HepG2 (cell line): ENCODE results near the gene FRMD4B. TPM values are rescaled to one million over a fixed set of nuclear protein-coding genes. Genes with fewer than 3 reads are reported as not detected.

Experiments
- ATAC-seq: fragments of 200-7000 bp; cut with Tn5 transposase; 3 replicates; pipeline ENCODE4 v1.9.1; 2020; ENCODE audit warnings: mild to moderate bottlenecking, moderate library complexity
- BruUV-seq: library from RNA; stranded (reverse); fragments of 400-500 nt; replicated peaks from 2 replicates; lab custom pipeline; 2021; lab: Mats Ljungman, UMichigan
- CTCF ChIA-PET: fragments of 300-600 bp; formaldehyde crosslinking; extraction: SDS; loops from one replicate; lab custom pipeline; 2021; ENCODE audit warnings: low total read pairs, inconsistent platforms, low intra/inter-chr PET ratio; lab: Yijun Ruan, JAX
- POLR2A ChIA-PET: fragments of 350-600 bp; sonication (Branson Sonifier 250); formaldehyde crosslinking; loops from one replicate; lab custom pipeline; 2020; ENCODE audit warnings: antibody characterized with exemption, inconsistent platforms; lab: Yijun Ruan, JAX
- DNase-seq: peaks from one replicate; pipeline ENCODE4 v3.0.0-alpha.2; 2015; ENCODE audit warnings: low spot score
- FAIRE-seq: peaks from 3 replicates; lab custom pipeline; 2011; peaks lifted over from hg19 to GRCh38; lab: Jason Lieb, UNC
- H2AFZ ChIP-seq: one replicate; pipeline ENCODE4 v1.6.1; 2011; ENCODE audit warnings: low read length, inconsistent platforms
- H3K27ac ChIP-seq: fragments of 300-600 bp; 3 replicates; pipeline ENCODE4 v1.8.0; 2011; ENCODE audit warnings: mixed run types, mild to moderate bottlenecking, mixed read lengths, low read length, inconsistent platforms; ENCODE audit not compliant: insufficient read depth; ENCODE audit errors: extremely low read length
- H3K27me3 ChIP-seq, 2 experiments: fragments of 200-600 bp in 1 of 2; 2 replicates in 1 of 2; 3 replicates in 1 of 2; pipeline versions ENCODE4 v1.6.0 to v1.8.0; 2011; ENCODE audit warnings: low read length in 2 of 2, mild to moderate bottlenecking in 2 of 2, moderate library complexity in 2 of 2, inconsistent platforms in 1 of 2; ENCODE audit not compliant: insufficient read depth in 2 of 2, control insufficient read depth in 1 of 2
- H3K36me3 ChIP-seq, 2 experiments: fragments of 200-600 bp in 1 of 2; replicated peaks in 1 of 2; 2 replicates in 1 of 2; 3 replicates in 1 of 2; pipeline versions ENCODE4 v1.5.1 to v1.8.0; 2011; ENCODE audit warnings: low read length in 2 of 2, inconsistent platforms in 1 of 2; ENCODE audit not compliant: insufficient read depth in 2 of 2, control insufficient read depth in 1 of 2
- H3K4me1 ChIP-seq: 2 replicates; pipeline ENCODE4 v1.5.1; 2012; ENCODE audit warnings: low read length, inconsistent platforms; ENCODE audit not compliant: insufficient read depth
- H3K4me2 ChIP-seq: 2 replicates; pipeline ENCODE4 v1.6.0; 2011; ENCODE audit warnings: low read depth, low read length, inconsistent platforms
- H3K4me3 ChIP-seq, 3 experiments: fragments of 200-600 bp in 1 of 3; sonication (generic), shearing (Covaris generic) in 1 of 3; replicated peaks in 1 of 3; 2 replicates each; pipeline ENCODE4 v1.5.1; 2011 to 2016; ENCODE audit warnings: low read length in 3 of 3, inconsistent platforms in 2 of 3, low read depth in 2 of 3, mild to moderate bottlenecking in 2 of 3, control low read depth in 1 of 3, mixed read lengths in 1 of 3; ENCODE audit not compliant: insufficient read depth in 1 of 3
- H3K79me2 ChIP-seq: one replicate; pipeline ENCODE4 v1.6.1; 2011; ENCODE audit warnings: low read length, inconsistent platforms; ENCODE audit not compliant: insufficient read depth
- H3K9ac ChIP-seq: 2 replicates; pipeline ENCODE4 v1.6.0; 2011; ENCODE audit warnings: mild to moderate bottlenecking, low read depth, low read length, inconsistent platforms; ENCODE audit not compliant: insufficient read depth
- H3K9me3 ChIP-seq: 2 replicates; pipeline ENCODE4 v1.5.1; 2012; ENCODE audit warnings: mild to moderate bottlenecking, low read length
- H4K20me1 ChIP-seq: 2 replicates; pipeline ENCODE4 v1.6.0; 2011; ENCODE audit warnings: inconsistent platforms, mild to moderate bottlenecking, low read length, moderate library complexity; ENCODE audit not compliant: insufficient read depth
- CEBPB ChIP-seq: IDR thresholded peaks from 2 replicates; pipeline ENCODE4 v1.6.1; 2011; ENCODE audit warnings: low read depth, low read length, improper control_type of control experiment, borderline replicate concordance
- DMAP1 ChIP-seq: IDR thresholded peaks from 2 replicates; pipeline ENCODE4 v1.6.1; 2016
- REPIN1 ChIP-seq: sonication (generic); formaldehyde crosslinking; IDR thresholded peaks from 2 replicates; pipeline ENCODE4 v1.8.0; 2022; ENCODE audit warnings: missing genetic modification reagents, low read depth, mild to moderate bottlenecking, borderline replicate concordance
- ZNF207 ChIP-seq: fragments of 450-650 bp; IDR thresholded peaks from 2 replicates; pipeline ENCODE4 v1.6.1; 2016; ENCODE audit warnings: antibody characterized with exemption, borderline replicate concordance
- ZNF557 ChIP-seq: sonication (generic); formaldehyde crosslinking; IDR thresholded peaks from 2 replicates; pipeline ENCODE4 v1.4.0; 2020; ENCODE audit warnings: missing genetic modification reagents
- WGBS: methylation state at CpG from one replicate; pipeline ENCODE4 v1.1.6; 2017; ENCODE audit warnings: low lambda C conversion rate; 5-methylcytosine and 5-hydroxymethylcytosine counted together
- in situ Hi-C: cut with HindIII; loops from 2 replicates; pipeline ENCODE4 v1.10.0; 2017; ENCODE audit warnings: low pct_unique_long_range_greater_than_20kb; ENCODE audit not compliant: extremely low pct_ligation_motif_present
- intact Hi-C: fragments of 100-400 bp; cut with micrococcal nuclease; formaldehyde crosslinking; loops from one replicate; pipeline ENCODE4 v1.10.0; 2022; ENCODE audit not compliant: unreplicated experiment
- polyA plus RNA-seq, 8 experiments: library from polyadenylated mRNA; depleted of rRNA in 3 of 8; stranded (reverse) in 7 of 8; unstranded in 1 of 8; fragments of >200 nt; fragmentation: Illumina TruSeq in 4 of 8; extraction: Trizol in 4 of 8; gene quantifications; 2 replicates each; pipeline versions ENCODE4 v1.2.1 to v1.2.3, GENCODE V29; 2011 to 2016; ENCODE audit warnings: low read depth in 4 of 8, missing spikeins in 1 of 8, mixed read lengths in 1 of 8; ENCODE audit not compliant: insufficient read depth in 1 of 8
- total RNA-seq, 5 experiments: library from RNA; depleted of rRNA; stranded (reverse); fragments of >200 nt; fragmentation: Illumina TruSeq; extraction: Trizol; gene quantifications; 2 replicates each; pipeline ENCODE4 v1.2.3, GENCODE V29; 2016; ENCODE audit warnings: low read depth in 1 of 5
- TF ChIP-seq, protein P1 (sequence below): sonication (generic); formaldehyde crosslinking; IDR thresholded peaks from 2 replicates; pipeline ENCODE4 v1.5.1; 2020; ENCODE audit warnings: missing genetic modification reagents, mild to moderate bottlenecking, borderline replicate concordance
- TF ChIP-seq, protein P2 (sequence below): sonication (generic); formaldehyde crosslinking; conservative IDR thresholded peaks from 2 replicates; pipeline ENCODE4 v1.8.0; 2022; ENCODE audit warnings: missing genetic modification reagents
- TF ChIP-seq, protein P3 (sequence below): sonication (generic); formaldehyde crosslinking; IDR thresholded peaks from 2 replicates; pipeline ENCODE4 v1.4.0; 2020; ENCODE audit warnings: missing genetic modification reagents, borderline replicate concordance
- TF ChIP-seq, protein P4 (sequence below): sonication (generic); formaldehyde crosslinking; conservative IDR thresholded peaks from 2 replicates; pipeline ENCODE4 v1.4.0; 2020; ENCODE audit warnings: missing genetic modification reagents

Gene FRMD4B
- total and polyA plus RNA-seq, 2 of the 13 experiments (the other 11 are each of a cell fraction or from before 2014, with no cell fraction given), result 3.0 to 3.3 TPM

DNA sequence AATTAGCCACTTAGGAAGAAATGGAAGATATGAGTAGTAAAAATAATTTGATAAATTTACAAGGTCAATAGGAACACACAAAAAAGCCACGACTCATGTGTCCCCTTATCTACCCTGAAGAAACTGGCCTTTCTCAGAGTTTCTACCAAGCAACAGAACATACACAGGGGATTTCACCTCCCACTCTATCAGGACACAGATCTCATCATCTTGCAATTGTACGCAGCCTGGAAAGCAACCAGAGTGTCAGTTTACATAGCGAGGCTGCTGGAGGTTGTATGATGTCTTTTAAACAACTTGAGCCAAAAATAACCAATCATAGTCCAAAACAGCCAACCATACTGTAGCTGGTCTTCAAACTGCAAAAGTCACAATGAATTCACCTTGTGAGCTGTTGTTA, 243.8 kb downstream of the FRMD4B start:
- no peaks in the 10 kb centered on the region for H4K20me1 ChIP-seq
- no peak overlapping the region for H3K4me3 ChIP-seq
- no peak overlapping the region for H2AFZ ChIP-seq
- BruUV-seq, result no TSS peak
- FAIRE-seq (no peak), ATAC-seq (no peak)
- no peaks in the 10 kb centered on the region for H3K9me3 ChIP-seq
- no peak overlapping the region for H3K9ac ChIP-seq
- H3K27ac ChIP-seq, result no peak overlapping the region
- CTCF ChIA-PET, result no interaction called here
- WGBS, result 4% methylated on average over 3 of the region's 3 CpGs
- H3K79me2 ChIP-seq, result no peaks in the 10 kb centered on the region
- in situ Hi-C loops, result no loop called here
- TF ChIP-seq ZNF557 (CRISPR knock-in tag), result no peak
- TF ChIP-seq, all 625 proteins: peak for 0
- POLR2A ChIA-PET, result no interaction called here
- no peaks in the 10 kb centered on the region for H3K4me1 ChIP-seq
- H3K4me2 ChIP-seq, result no peak overlapping the region
- no peaks in the 10 kb centered on the region for H3K27me3 ChIP-seq
- H3K36me3 ChIP-seq, result no peaks in the 10 kb centered on the region
- intact Hi-C loops, result no loop called here
- DNase-seq, result no peak

DNA sequence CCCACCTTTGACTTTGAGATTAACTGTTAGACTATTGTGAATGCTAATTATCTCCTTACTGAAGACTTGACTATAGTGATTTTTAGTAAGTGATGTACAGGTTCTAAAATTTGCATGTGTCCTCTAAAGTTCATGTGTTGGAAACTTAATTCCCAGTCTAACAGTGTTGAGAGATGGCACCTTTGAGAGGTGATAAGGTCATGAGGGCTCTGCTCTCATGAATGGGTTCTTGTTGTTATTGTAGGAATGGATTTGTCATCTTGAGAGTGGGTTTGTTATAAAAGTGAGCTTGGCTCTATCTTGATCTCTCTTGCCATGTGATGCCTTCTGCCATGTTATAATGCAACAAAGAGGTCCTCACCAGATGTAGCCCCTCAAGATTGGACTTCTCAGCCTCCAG, 244.6 kb downstream of the FRMD4B start:
- no TSS peak for BruUV-seq
- H3K27ac ChIP-seq, result no peak overlapping the region
- intact Hi-C loops (no loop called here), in situ Hi-C loops (no loop called here)
- DNase-seq (no peak), ATAC-seq (no peak), FAIRE-seq (no peak)
- no peaks in the 10 kb centered on the region for H4K20me1 ChIP-seq
- H3K4me2 ChIP-seq, result no peak overlapping the region
- H3K4me1 ChIP-seq, result no peaks in the 10 kb centered on the region
- POLR2A ChIA-PET, result no interaction called here
- H3K4me3 ChIP-seq, result no peak overlapping the region
- no peaks in the 10 kb centered on the region for H3K27me3 ChIP-seq
- H3K36me3 ChIP-seq, result no peaks in the 10 kb centered on the region
- no peaks in the 10 kb centered on the region for H3K9me3 ChIP-seq
- CTCF ChIA-PET, result no interaction called here
- H3K79me2 ChIP-seq, result no peaks in the 10 kb centered on the region
- no peak overlapping the region for H2AFZ ChIP-seq
- H3K9ac ChIP-seq, result no peak overlapping the region
- TF ChIP-seq REPIN1 (CRISPR knock-in tag) (no peak), CEBPB (no peak), ZNF207 (no peak), DMAP1 (CRISPR knock-in tag) (no peak)
- TF ChIP-seq, protein P1, sequence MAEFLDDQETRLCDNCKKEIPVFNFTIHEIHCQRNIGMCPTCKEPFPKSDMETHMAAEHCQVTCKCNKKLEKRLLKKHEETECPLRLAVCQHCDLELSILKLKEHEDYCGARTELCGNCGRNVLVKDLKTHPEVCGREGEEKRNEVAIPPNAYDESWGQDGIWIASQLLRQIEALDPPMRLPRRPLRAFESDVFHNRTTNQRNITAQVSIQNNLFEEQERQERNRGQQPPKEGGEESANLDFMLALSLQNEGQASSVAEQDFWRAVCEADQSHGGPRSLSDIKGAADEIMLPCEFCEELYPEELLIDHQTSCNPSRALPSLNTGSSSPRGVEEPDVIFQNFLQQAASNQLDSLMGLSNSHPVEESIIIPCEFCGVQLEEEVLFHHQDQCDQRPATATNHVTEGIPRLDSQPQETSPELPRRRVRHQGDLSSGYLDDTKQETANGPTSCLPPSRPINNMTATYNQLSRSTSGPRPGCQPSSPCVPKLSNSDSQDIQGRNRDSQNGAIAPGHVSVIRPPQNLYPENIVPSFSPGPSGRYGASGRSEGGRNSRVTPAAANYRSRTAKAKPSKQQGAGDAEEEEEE, result no peak
- TF ChIP-seq, protein P2, sequence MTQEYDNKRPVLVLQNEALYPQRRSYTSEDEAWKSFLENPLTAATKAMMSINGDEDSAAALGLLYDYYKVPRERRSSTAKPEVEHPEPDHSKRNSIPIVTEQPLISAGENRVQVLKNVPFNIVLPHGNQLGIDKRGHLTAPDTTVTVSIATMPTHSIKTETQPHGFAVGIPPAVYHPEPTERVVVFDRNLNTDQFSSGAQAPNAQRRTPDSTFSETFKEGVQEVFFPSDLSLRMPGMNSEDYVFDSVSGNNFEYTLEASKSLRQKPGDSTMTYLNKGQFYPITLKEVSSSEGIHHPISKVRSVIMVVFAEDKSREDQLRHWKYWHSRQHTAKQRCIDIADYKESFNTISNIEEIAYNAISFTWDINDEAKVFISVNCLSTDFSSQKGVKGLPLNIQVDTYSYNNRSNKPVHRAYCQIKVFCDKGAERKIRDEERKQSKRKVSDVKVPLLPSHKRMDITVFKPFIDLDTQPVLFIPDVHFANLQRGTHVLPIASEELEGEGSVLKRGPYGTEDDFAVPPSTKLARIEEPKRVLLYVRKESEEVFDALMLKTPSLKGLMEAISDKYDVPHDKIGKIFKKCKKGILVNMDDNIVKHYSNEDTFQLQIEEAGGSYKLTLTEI, result no peak
- TF ChIP-seq, protein P3, sequence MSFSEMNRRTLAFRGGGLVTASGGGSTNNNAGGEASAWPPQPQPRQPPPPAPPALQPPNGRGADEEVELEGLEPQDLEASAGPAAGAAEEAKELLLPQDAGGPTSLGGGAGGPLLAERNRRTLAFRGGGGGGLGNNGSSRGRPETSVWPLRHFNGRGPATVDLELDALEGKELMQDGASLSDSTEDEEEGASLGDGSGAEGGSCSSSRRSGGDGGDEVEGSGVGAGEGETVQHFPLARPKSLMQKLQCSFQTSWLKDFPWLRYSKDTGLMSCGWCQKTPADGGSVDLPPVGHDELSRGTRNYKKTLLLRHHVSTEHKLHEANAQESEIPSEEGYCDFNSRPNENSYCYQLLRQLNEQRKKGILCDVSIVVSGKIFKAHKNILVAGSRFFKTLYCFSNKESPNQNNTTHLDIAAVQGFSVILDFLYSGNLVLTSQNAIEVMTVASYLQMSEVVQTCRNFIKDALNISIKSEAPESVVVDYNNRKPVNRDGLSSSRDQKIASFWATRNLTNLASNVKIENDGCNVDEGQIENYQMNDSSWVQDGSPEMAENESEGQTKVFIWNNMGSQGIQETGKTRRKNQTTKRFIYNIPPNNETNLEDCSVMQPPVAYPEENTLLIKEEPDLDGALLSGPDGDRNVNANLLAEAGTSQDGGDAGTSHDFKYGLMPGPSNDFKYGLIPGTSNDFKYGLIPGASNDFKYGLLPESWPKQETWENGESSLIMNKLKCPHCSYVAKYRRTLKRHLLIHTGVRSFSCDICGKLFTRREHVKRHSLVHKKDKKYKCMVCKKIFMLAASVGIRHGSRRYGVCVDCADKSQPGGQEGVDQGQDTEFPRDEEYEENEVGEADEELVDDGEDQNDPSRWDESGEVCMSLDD (CRISPR knock-in tag), result no peak
- TF ChIP-seq, protein P4, sequence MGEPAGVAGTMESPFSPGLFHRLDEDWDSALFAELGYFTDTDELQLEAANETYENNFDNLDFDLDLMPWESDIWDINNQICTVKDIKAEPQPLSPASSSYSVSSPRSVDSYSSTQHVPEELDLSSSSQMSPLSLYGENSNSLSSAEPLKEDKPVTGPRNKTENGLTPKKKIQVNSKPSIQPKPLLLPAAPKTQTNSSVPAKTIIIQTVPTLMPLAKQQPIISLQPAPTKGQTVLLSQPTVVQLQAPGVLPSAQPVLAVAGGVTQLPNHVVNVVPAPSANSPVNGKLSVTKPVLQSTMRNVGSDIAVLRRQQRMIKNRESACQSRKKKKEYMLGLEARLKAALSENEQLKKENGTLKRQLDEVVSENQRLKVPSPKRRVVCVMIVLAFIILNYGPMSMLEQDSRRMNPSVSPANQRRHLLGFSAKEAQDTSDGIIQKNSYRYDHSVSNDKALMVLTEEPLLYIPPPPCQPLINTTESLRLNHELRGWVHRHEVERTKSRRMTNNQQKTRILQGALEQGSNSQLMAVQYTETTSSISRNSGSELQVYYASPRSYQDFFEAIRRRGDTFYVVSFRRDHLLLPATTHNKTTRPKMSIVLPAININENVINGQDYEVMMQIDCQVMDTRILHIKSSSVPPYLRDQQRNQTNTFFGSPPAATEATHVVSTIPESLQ, result no peak
